K562 (cell line): Measurements from ENCODE around the gene EIF1. TPM values are rescaled to one million over a fixed set of nuclear protein-coding genes. Genes with fewer than 3 reads are reported as not detected.
A peak's percentile ranks its signal among the peaks of the same experiment; 100 is the strongest.

ENCODE experiments used
- AFF4 ChIP-seq: sonication (generic); formaldehyde crosslinking; IDR thresholded peaks from 2 replicates; pipeline ENCODE4 v1.8.0; 2023; ENCODE audit warnings: mild to moderate bottlenecking, missing genetic modification reagents
- EHMT2 ChIP-seq: fragments of 450-650 bp; IDR thresholded peaks from 2 replicates; pipeline ENCODE4 v1.6.1; 2018; ENCODE audit warnings: antibody characterized with exemption
- FOXM1 ChIP-seq, 2 experiments: fragments of 450-650 bp in 1 of 2; sonication (generic) in 1 of 2; formaldehyde crosslinking in 1 of 2; IDR thresholded peaks; 2 replicates each; pipeline versions ENCODE4 v1.6.1 to v1.9.0; 2017 to 2022; ENCODE audit warnings: low read depth in 2 of 2, mild to moderate bottlenecking in 2 of 2, missing genetic modification reagents in 1 of 2, moderate library complexity in 1 of 2
- FUS ChIP-seq: fragments of 200-400 bp; formaldehyde crosslinking; optimal IDR thresholded peaks from 2 replicates; pipeline ENCODE3; 2017; ENCODE audit warnings: low read depth, low read length
- HNRNPUL1 ChIP-seq: fragments of 200-400 bp; formaldehyde crosslinking; IDR thresholded peaks from 2 replicates; pipeline ENCODE4 v1.6.1; 2017; ENCODE audit warnings: low read length
- RCOR1 ChIP-seq, 2 experiments: IDR thresholded peaks; 2 replicates each; pipeline ENCODE4 v1.6.1; 2012; ENCODE audit warnings: low read depth in 2 of 2, low read length in 2 of 2, borderline replicate concordance in 1 of 2, improper control_type of control experiment in 1 of 2
- TRIM25 ChIP-seq: fragments of 450-650 bp; IDR thresholded peaks from 2 replicates; pipeline ENCODE4 v1.7.0; 2016; ENCODE audit warnings: borderline replicate concordance
- U2AF2 ChIP-seq: fragments of 200-400 bp; formaldehyde crosslinking; optimal IDR thresholded peaks from 2 replicates; pipeline ENCODE3; 2017; ENCODE audit warnings: low read depth, mild to moderate bottlenecking, low read length
- VEZF1 ChIP-seq: fragments of 200-800 bp; sonication (Bioruptor generic); IDR thresholded peaks from 2 replicates; pipeline ENCODE4 v1.6.1; 2017; ENCODE audit warnings: missing genetic modification characterization, missing compliant biosample characterization
- ZEB2 ChIP-seq: fragments of 450-650 bp; IDR thresholded peaks from 2 replicates; pipeline ENCODE4 v1.6.1; 2016
- ZNF407 ChIP-seq: fragments of 450-650 bp; IDR thresholded peaks from 2 replicates; pipeline ENCODE4 v1.6.1; 2016; ENCODE audit warnings: low read depth
- ZNF551 ChIP-seq: fragments of 250-450 bp; sonication (Bioruptor Pico); IDR thresholded peaks from 2 replicates; pipeline ENCODE4 v1.5.0; 2021; ENCODE audit warnings: mild to moderate bottlenecking, moderate library complexity
- polyA plus RNA-seq, 8 experiments: library from polyadenylated mRNA; depleted of rRNA in 4 of 8; stranded (reverse) in 5 of 8; unstranded in 3 of 8; fragments of >200 nt; fragmentation: Nextera tagmentation in 2 of 8; fragmentation: Illumina TruSeq in 1 of 8; extraction: Ambion mirVana in 2 of 8; extraction: Trizol in 1 of 8; gene quantifications; 2 replicates each; pipeline versions ENCODE4 v1.2.1 to v1.2.3, GENCODE V29; 2011 to 2014; ENCODE audit warnings: inconsistent platforms in 1 of 8, missing spikeins in 1 of 8
- total RNA-seq, 7 experiments: library from RNA; depleted of rRNA in 6 of 7; stranded (reverse); fragments of >200 nt in 6 of 7; fragmentation: Illumina TruSeq in 2 of 7; extraction: Trizol in 2 of 7; gene quantifications; 2 replicates each; pipeline versions ENCODE4 v1.2.1 to v1.2.3, GENCODE V29; 2011 to 2021; ENCODE audit warnings: low replicate concordance in 1 of 7

Gene EIF1
- total and polyA plus RNA-seq, 9 of the 15 experiments (the other 6 are each of a cell fraction or from before 2014, with no cell fraction given): 67.0 to 1,204 (median 320) TPM

GRCh38 chr17:41678411-41678906 lies 10.2 kb upstream of the EIF1 start (continued):
- TF ChIP-seq ZNF407 (no peak), FUS (peak; percentile 88), EHMT2 (no peak), ZNF551 (peak; percentile 98), VEZF1 (CRISPR knock-in tag) (no peak), U2AF2 (no peak), FOXM1 (IDR thresholded peaks at IDR 0.05; ENCODE audit: low read depth) (no peak; the same call in 1 of the 2 replicates), FOXM1 (CRISPR knock-in tag; IDR thresholded peaks at IDR 0.05; ENCODE audit: low read depth) (no peak), ZEB2 (peak; percentile 11; the same call in 1 of the 2 replicates), TRIM25 (peak; percentile 13; the same call in 1 of the 2 replicates), RCOR1 (IDR thresholded peaks at IDR 0.05; ENCODE audit: borderline replicate concordance in 1 of 2, low read depth in 2 of 2, low read length in 2 of 2) (no peak; a peak in 2 of 4 replicates), HNRNPUL1 (0 out of 2 replicates have a peak, but pooled peaks have one; percentile 88), AFF4 (CRISPR knock-in tag) (peak; percentile 94)
